Nucleus accumbens (tissue), 56 donors: ENCODE results near the gene VSIG4.
"Not testable (repeated sequence)": the region's sequence is repeated elsewhere in the genome, so short reads cannot be mapped to it uniquely, and the experiment has no call there.

Source experiments
- DNase-seq, 56 donors: peaks; one replicate each; lab custom pipeline; 2025; lab: John Stamatoyannopoulos, UW

Gene VSIG4

DNA sequence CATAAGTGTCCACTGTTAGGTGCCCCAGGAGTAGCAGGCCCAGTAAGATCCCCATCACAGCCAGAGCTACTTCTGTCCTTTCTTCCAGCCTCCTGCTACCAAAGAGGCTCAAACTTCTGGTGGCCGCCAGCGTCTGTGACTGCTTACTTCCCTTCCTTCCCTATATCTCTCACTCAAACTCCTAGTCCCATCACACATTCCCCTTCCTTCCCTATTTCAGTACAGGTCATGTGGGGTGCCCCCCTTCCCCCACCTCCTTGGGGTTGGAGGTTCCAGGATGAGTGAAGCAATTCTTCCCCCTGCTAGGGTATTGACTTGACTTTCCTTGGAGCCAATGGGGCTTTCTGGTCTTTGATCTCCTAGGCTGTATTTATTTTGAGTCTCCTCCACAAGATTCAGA, at the start of gene VSIG4:
Gene VSIG4, minus strand, starts transcription at position 137 of the 400 bp plus-strand sequence. Its CDS starts 82 bp downstream, at position 55.
- DNase-seq = no peak

- DNase-seq = no peak
Measured at GRCh38 chrX:66076801-66077200, 36.9 kb upstream of the VSIG4 start.

- DNase-seq = peak in 10 of 56 donors; percentile 0 to 25 (median 3)
Measured at GRCh38 chrX:66074920-66075879, 35.3 kb upstream of the VSIG4 start.

GRCh38 chrX:66071126-66071525, 31.2 kb upstream of the VSIG4 start:
- no peak for DNase-seq

GRCh38 chrX:66064261-66064660, 24.4 kb upstream of the VSIG4 start:
- no peak for DNase-seq

DNA sequence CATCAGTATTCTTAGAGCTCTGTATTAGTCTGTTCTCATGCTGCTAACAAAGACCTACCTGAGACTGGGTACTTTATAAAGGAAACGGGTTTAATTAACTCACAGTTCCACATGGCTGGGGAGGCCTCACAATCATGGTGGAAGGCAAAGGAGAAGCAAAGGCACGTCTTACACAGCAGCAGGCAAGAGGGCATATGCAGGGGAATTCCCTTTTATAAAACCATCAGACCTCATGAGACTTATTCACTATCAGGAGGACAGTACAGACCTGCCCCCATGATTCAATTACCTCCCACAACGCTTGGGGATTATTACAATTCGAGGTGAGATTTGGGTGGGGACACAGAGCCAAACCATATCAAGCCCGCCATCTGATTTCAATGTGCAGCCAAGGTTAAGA, 17.1 kb upstream of the VSIG4 start:
- not testable (repeated sequence) for DNase-seq

DNA sequence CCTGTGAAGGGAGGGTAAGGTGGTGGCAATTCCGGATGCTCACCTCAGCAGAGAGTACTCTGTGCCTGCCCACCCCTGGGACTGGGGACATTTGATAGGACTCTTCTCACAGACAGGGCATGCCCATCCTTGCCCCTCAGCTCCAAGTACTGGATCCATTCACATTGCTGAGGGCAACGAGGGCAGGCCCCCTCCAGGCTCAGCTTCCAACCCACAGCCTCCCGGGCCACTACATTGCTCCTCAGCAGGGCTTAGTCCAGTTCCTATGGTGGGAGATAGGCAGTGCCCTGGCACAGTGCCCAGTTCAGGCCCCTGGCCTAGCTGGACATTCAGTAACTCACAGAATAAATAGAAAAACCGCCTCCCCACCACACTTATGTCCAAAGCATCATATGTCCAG, 15.1 kb upstream of the VSIG4 start:
- DNase-seq = no peak

DNA sequence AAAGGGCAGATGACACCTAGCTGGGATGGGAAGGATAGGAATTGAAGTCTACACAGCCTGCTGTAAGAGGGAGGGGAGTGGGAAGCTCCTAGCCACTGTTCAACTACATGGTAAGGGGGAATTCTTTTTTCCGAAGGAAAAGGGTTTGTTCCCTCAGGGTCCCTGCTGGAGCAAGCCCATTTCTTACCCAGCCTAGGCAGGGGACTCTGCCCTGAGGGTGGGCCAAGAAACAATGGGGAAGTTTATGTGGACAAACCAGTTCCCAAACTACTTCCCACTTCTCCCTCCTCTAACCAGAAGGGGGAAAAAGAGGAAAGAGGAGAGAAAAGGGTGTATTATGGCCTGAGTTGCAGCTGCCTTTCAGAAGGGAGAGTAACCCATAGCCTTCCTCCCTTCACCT, 13.5 kb upstream of the VSIG4 start:
- DNase-seq = no peak

DNA sequence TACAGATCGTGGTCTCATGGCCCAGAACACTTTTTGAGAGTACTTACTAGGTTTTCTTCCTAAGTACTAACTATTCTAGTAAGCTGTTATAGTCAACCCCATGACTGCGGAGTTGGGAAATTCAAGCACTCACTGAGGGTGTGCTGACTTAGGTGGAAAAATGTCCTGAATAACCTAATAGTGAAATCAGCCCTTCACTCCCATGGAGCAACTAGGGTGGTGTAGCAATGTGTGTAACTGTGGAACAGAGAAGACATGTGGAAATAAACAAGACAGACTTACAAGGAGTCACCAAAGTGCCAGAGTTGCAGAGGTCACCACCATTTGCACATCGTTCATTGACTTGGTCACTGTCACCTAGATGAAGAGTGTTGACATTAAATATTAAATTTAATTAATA, 12.1 kb upstream of the VSIG4 start:
- no peak for DNase-seq

GRCh38 chrX:66050140-66050569, 10.3 kb upstream of the VSIG4 start:
- DNase-seq = peak in 6 of 56 donors; percentile 0 to 9 (median 2)

DNA sequence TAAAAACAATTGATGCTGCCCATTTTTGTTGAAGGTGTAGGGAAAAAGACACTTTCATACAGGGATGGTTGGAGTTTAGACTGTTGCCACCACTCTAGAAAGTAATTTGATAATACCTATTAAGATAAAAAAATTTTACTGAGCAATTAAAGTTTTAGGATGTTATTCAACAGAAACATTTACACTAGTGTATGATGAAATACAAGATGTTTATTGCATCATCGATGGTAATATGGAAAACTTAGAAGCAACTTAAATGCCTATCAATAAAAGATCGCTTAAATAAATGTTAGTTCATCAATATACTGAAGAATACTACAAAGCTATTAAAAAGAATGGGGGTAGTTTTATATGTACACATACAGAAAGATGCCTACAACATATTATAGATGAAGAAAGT, 9.2 kb upstream of the VSIG4 start:
- no peak for DNase-seq

- DNase-seq = no peak
Measured at GRCh38 chrX:66046612-66047235, 6.8 kb upstream of the VSIG4 start.

GRCh38 chrX:66045894-66046293, 6.0 kb upstream of the VSIG4 start:
- no peak for DNase-seq

DNA sequence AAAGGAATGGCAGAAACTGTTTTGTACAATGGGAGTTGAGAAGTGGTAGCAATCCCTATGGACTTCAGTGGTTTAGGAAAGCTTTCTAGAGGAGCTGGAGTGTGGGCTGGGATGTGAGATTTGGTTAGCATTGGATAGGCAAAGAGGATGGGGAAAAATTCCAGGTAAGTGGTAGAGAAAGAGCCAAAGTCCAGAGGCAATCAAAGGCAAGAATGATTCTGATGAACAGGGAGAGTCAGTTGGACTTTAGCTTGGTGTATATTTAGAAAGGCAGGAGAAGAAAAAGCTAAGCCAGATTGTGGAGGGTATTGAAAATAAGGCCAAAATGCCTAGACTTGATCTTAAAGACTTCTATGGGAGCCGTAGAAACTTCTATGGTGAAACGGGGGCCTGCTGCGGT, 3.7 kb upstream of the VSIG4 start:
- DNase-seq = no peak

GRCh38 chrX:66042307-66043077, 2.6 kb upstream of the VSIG4 start:
- DNase-seq = no peak

DNA sequence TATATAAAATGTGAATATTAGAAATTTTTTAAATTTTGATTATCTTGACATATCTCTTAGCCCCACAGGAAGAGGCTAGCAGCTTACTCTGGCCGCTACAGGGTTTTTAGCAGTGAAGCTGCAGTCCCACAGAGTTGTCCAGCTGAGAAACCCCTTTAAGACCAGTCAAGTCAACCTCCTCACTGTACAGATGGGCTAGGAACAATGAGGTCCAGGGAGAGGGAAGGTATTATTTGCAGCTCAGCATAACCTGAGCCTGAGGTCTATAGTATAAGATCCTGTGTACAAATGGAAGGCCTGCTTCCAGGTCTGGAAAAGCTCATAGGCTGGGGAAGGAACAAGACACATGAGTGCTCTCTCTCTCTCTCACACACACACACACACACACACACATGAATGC, 1.8 kb downstream of the VSIG4 start:
- no peak for DNase-seq

- DNase-seq = no peak
Measured at GRCh38 chrX:66036231-66036630, 3.6 kb downstream of the VSIG4 start.

- no peak for DNase-seq
Measured at GRCh38 chrX:66035667-66036066, 4.2 kb downstream of the VSIG4 start.

DNA sequence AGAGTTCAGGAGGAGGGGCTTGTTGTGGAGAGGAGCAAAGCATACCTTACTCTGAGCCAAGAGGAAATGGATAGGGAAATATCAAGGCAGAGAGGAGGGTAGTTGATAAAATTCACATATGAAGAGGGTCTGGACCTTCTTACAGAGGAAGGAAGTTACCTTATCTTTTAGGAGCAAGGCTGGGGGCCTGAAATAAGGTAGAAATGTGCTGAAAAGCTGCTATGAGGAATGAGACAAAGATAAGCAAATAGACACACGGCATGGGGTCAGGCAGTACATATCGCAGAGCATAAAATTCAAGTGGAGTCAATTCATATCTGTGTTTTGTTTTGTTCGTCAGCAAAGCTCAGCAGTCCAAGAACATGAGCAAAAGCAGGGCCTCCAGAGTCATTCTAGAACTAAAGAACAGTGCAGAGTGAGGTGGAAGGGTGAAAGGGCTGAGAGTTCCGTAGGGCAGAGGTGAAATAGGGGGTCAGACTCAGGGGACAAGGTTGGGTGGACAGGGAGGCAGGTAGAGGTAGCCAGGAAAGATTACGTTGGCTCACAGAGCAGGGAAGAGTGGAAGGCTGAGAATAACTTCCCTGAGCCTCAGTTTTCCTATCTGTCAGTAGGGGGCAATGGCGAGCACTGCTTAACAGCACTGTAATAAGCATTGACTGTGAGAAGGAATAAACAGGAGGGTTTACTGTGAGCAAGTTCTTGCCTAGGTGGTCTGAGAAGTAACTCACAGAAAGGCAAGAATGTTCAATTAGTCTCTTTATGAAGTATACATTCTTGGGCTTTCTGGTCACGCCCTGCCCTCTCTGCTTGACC, 9.2 kb downstream of the VSIG4 start:
- DNase-seq = peak in 2 of 56 donors; percentile 0 to 8

DNA sequence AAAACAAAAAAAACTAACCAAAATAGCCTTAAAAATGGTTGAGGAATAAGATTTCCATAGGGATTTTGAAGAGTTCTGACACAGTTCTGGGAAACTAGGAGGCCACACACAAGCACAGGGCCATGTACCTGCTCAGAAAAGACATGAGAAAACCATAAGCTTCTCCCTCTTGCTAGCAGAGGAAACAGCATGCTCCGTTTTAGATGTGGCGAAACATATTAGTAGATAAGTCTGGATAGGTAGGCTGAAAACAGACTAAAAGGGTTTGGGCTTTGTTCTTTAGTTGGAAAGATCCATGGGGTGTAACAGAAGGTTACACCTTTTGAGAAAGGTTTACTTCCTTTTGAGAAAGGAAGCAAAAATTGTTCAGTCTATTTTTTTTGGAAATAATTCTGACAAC, 10.9 kb downstream of the VSIG4 start:
- no peak for DNase-seq
